Measurements from ENCODE around the gene ALDH1B1.

The ALDH1B1 gene

DNA sequence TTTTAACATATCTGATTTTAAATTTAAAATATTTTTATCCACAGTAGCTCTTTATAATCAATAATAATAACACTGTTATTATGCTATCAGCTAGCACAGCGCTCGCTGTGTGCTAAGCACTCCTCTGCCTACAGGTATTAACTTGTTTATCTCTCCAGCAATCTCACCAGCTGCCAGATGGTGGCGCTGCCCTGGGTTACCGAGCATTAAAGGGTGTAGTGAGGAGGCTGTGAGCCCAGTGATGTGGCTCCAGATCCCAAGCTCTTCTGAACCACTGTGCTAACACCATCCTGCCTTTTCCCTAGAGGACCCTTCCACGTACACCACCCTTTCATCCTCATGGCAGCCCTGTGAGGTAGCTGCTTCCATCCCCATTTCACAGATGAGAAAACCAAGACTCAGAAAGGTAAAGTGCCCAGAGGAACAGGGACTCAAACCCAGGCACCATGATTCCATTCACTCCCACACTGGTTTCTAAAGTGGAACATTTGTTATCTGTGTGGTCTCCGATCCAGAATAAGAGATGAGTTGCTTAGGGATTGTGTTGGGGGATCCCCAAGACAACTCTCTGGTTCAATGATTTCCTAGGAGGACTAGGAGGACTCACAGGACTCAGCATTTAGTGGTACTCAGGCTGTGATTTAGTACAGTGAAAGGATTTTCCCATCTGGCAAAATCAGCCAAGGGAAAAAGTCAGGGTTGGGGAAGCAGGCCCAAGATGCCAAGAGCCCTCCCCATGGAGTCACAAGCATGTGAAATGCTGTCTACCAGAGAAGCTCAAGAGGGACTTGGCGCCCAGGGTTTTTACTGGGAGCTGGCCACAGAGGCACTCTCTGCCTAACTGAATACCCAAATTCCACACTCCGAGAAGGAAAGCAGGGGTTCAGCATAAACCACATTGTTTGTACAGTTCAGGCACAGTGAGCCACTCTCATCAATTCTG lies 24.8 kb downstream of the ALDH1B1 start:
- DNase-seq = peak; percentile 55

GRCh38 chr9:38418366-38418765 lies 25.9 kb downstream of the ALDH1B1 start:
- DNase-seq = no peak

- no peak for DNase-seq
These were observed 26.7 kb downstream of the ALDH1B1 start for GRCh38 chr9:38419181-38419580.

DNA sequence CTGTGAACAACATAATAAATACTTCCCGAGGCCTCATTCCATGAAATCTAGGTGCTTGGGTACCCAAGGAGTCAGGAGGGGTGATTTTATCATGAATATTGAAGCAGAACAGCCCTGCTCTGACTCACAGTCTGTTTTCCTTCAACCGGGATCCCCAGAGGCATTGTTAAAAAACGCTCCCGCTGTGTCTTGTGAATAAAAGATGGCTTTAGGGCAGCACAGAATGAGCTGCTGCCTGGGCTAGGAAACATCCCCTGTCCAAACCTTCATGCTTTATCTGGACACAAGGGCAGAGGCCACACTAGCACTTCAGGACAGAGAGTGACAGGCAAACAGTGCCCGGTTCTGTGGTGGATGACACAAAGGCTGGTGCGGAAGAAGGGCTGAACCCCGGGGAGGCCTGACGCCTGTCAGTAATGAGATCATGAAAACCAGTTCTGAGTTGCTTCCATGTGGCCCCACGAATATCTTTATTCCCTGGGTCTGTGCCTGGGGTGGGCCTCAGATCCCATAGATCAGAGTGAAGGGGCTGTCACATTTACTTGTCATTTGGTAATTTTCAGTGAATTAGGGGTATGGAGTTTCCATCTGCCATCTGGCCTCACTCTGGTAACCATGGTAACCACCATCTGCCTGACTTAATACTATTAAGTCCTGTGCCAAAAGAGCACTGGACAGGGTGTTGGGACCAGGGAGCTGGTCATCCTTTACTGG lies 29.2 kb downstream of the ALDH1B1 start:
- no peak for DNase-seq

GRCh38 chr9:38422555-38423260 lies 30.2 kb downstream of the ALDH1B1 start:
- no peak for DNase-seq

- DNase-seq = no peak
These were observed 30.9 kb downstream of the ALDH1B1 start for GRCh38 chr9:38423273-38423972.

GRCh38 chr9:38423973-38424843 lies 31.7 kb downstream of the ALDH1B1 start, which contains the start of gene IGFBPL1:
Gene IGFBPL1, minus strand, starts transcription at chr9:38424454. Its CDS starts 30 bp downstream, at chr9:38424424.
- DNase-seq = peak; percentile 19

DNA sequence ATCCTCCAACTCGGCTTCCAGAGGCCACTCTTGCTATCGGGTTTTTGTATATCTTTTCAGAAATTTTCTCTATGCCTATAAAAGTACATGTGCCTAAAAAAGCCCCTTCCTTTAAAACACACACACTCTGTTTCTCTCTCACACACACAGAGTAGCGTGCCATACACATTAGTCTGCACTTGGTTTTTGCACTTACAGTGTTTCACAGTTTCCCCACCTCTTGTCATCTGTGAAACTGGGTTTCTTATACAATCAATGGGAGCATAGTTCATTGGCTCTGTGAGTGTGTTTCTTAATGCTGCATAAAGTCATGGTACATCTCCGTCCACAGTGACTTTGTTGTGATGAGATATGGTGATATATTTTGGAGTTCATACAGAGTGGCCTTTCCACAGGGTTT lies 32.4 kb downstream of the ALDH1B1 start:
- DNase-seq = no peak

DNA sequence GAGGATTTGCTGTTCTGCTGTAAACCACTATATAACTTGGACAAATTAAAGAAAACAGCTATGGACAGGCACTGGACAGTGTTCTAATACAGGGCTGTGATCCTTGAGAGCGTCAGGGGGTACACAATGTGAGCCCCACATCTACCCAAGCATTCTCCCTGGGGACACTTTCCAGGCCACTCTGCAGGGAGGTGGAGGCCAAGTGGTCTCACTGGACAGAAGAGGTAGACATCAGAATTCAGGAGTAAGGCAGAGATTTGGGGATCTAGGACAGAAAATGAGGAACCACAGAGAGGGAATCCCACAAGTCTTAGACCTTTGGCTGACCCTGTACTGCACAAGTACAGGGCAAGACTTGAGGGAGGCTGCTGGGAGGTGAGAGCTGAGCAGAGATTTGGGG lies 35.6 kb downstream of the ALDH1B1 start:
- DNase-seq = no peak

GRCh38 chr9:38431116-38431515 lies 38.6 kb downstream of the ALDH1B1 start:
- no peak for DNase-seq

GRCh38 chr9:38432922-38433510 lies 40.5 kb downstream of the ALDH1B1 start:
- DNase-seq = peak; percentile 28

DNA sequence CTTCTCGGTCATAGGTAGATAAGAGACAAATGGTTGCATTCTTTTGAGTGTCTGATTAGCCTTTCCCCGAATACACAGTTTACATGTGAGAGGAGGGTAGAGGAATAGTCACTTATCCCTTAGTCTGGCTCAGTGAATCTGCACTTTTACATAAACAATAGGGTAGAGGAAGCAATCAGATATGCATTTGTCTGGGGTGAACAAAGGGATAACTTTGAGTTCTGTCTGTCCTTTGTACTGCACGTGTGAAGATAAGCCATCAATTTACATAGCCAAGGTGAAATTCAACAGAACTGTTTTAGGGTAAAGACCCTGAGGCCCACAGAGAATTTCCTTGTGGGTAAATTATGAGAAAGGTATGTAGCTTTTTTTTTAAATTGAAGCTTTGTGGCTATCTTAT lies 41.9 kb downstream of the ALDH1B1 start:
- DNase-seq = no peak

DNA sequence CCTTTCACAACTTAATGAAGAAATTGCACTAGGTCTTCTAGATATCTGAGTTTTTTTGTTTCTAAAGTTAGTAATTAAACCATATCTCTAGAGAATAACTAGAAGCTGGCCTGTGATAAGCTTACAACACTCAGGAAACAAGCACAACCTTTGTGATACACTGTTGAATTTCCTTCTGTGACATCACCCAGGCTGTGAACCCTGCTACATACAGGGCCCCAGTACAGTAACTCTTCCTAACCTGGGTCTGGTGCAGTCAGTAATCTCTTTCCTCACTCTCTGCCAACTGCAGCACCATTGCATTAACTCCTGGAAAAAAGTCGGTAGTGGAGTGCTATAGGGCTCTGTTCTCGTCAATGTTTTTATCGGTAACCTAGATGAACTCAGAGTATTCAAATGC lies 42.4 kb downstream of the ALDH1B1 start:
- no peak for DNase-seq

- DNase-seq = no peak
These were observed 43.0 kb downstream of the ALDH1B1 start for GRCh38 chr9:38435521-38435920.

- DNase-seq = no peak
These were observed 44.2 kb downstream of the ALDH1B1 start for GRCh38 chr9:38436708-38437107.

- no peak for DNase-seq
These were observed 44.8 kb downstream of the ALDH1B1 start for GRCh38 chr9:38437193-38437823.

DNA sequence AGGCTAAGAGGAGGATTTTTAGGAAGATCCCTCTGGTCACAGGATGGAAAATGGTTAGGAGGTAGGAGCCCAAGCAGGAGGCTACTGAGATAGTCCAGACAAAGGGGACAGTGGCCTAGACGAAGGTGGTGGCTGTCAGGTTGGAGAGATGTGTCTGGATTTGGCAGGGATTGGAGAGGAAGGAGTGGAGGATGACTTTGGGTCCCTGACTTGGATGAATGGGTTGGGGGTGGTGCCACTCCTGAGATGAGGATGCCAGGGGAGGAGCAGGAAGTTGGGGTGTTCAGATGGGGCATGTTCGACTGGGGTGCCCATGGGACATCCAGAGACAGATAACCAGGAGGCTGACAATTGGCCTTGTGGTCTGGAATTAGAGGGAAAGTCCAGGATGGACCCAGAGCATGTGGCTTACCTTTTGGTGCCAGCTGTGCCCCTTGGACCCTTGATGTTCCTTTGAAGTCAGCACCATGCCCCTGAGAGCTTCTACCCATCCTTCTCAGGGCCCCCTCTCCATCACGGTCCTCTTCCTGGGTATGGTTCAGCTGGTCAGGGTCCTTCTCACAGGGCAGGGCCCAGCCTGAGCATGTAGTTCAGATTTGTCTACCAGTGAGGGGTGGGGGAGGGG lies 46.9 kb downstream of the ALDH1B1 start:
- DNase-seq = no peak

DNA sequence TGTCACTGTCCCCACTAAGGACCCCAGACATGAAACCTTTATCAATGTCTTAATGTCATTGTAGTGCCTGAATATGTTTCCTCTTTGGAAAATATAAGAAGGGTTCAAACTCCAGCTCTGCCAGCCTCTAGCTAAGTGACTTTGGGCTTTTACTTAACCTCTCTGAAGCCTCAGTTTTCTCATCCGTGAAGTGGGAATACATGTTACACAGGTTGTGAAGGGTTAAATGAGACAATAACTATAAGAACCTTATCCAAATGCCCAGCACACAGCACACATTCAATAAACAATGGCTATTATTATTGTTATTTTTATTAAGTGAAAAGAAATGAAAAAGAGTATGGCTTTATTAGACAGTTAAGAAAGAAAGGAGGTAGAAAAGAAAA lies 47.4 kb downstream of the ALDH1B1 start:
- DNase-seq = no peak

DNA sequence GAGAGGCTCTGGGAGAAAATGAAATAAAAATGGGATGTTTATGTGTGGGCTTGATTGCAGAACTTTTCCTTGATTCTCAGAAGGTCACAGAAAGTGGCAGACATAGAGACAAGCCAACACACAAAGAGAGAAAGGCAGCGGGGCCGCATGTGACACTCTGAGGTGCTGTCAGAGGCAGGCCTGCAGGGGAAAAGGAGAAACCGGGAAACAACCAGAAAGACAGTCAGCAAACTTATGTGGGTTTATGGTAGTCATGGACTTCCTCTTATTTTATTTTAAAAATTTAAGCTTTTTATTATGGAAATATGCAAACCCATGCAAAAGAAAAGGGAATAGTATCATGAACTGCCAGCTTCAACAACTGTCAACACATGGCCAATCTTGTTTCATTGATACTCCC lies 48.0 kb downstream of the ALDH1B1 start:
- DNase-seq = no peak

- no peak for DNase-seq
These were observed 49.0 kb downstream of the ALDH1B1 start for GRCh38 chr9:38441347-38442085.

Data from activated CD4-positive, alpha-beta T cell treated with anti-CD3 and anti-CD28 coated beads, Interleukin-10, Interleukin-2, amounts not matched to agents 100 ng/mL and 50 ng/mL, durations not matched to agents 16 hours and 8 hours (primary cell).